Measurements from ENCODE around the gene TBX10.
"Not testable (repeated sequence)": the region's sequence is repeated elsewhere in the genome, so short reads cannot be mapped to it uniquely, and the experiment has no call there.

Gene TBX10

GRCh38 chr11:67626970-67627369, 12.6 kb downstream of the TBX10 start:
- TF ChIP-seq CTCF (IDR thresholded peaks at IDR 0.05; ENCODE audit: extremely low read depth, missing control alignments): no peak
- DNase-seq (ENCODE audit: low spot score): no peak

GRCh38 chr11:67626131-67626833, 13.3 kb downstream of the TBX10 start:
- not testable (repeated sequence) for DNase-seq (ENCODE audit: low spot score)

- DNase-seq (ENCODE audit: low spot score): not testable (repeated sequence)
Observed at GRCh38 chr11:67623795-67624194, 15.8 kb downstream of the TBX10 start.

- not testable (repeated sequence) for DNase-seq (ENCODE audit: low spot score)
Observed at GRCh38 chr11:67622905-67623304, 16.7 kb downstream of the TBX10 start.

- not testable (repeated sequence) for DNase-seq (ENCODE audit: low spot score)
Observed at GRCh38 chr11:67621928-67622327, 17.6 kb downstream of the TBX10 start.

- not testable (repeated sequence) for DNase-seq (ENCODE audit: low spot score)
Observed at GRCh38 chr11:67620621-67621020, 18.9 kb downstream of the TBX10 start.

GRCh38 chr11:67619683-67620618, 19.6 kb downstream of the TBX10 start:
- not testable (repeated sequence) for DNase-seq (ENCODE audit: low spot score)

- not testable (repeated sequence) for DNase-seq (ENCODE audit: low spot score)
Observed at GRCh38 chr11:67618901-67619659, 20.5 kb downstream of the TBX10 start.

GRCh38 chr11:67617243-67617953, 22.2 kb downstream of the TBX10 start:
- no peak for DNase-seq (ENCODE audit: low spot score)
- TF ChIP-seq CTCF (IDR thresholded peaks at IDR 0.05; ENCODE audit: extremely low read depth, missing control alignments): no peak

- DNase-seq (ENCODE audit: low spot score): no peak
Observed at GRCh38 chr11:67616431-67617242, 22.9 kb downstream of the TBX10 start.

More at GRCh38 chr11:67616431-67617242, 22.9 kb downstream of the TBX10 start:
- TF ChIP-seq CTCF (IDR thresholded peaks at IDR 0.05; ENCODE audit: extremely low read depth, missing control alignments): no peak

All from GM20000 (cell line).